NCI-H510A (cell line): ENCODE measurements around the gene NDUFS6.

ENCODE experiments used
- DNase-seq: peaks from one replicate; lab custom pipeline; 2025; lab: John Stamatoyannopoulos, UW

Gene NDUFS6

GRCh38 chr5:1801222-1801966 lies at the start of gene NDUFS6:
TSS of gene NDUFS6 (plus strand) at chr5:1801407. CDS start at chr5:1801418, 11 bp downstream.
- DNase-seq = peak; percentile 65

DNA sequence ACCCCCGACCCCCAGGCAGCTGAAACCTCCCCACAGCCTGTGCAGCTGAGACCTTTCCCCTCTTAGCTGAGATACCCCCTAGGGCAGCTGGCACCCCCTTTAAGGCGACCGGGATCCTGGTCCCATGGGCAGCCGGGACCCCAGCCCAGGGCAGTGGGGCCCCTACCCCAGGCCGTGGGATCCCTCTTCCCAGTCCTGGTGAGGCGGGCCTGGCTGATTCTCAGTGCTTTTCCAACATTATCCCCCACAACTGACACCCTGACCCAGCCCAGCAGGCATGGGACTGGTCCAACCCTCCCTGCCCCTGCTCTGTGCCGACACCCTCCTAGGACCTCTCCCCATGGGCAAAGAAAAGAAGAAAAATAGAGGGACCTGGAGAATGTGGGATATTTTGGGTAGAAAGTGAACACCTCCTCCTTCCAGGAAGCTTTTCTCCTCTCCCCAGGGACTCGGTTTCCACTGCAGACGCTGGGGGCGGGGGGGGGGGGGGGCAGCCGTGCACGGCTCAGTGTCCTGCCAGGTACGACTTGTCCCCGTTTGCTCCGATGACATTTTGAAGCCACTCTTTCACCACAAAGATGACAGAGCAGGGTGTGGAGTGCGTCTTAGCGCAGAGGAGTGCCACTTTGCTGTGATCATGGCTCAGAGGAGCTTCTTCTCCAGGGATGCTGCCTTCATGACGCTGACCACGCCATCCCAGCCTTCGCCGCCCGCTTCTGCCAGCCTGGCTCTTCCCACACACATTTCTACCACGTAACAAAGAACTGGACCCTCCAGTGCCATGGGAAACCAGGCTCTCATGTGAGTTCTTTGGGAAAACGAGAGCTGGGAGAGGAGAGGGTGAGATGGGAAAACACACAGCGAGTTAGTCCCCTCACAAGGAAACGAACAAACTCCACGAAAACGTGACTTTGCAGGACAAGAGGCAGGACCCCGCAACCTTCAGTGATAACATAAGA lies 49.1 kb upstream of the NDUFS6 start:
- no peak for DNase-seq

- DNase-seq = no peak
Measured at GRCh38 chr5:1752881-1753280, 48.3 kb upstream of the NDUFS6 start.

DNA sequence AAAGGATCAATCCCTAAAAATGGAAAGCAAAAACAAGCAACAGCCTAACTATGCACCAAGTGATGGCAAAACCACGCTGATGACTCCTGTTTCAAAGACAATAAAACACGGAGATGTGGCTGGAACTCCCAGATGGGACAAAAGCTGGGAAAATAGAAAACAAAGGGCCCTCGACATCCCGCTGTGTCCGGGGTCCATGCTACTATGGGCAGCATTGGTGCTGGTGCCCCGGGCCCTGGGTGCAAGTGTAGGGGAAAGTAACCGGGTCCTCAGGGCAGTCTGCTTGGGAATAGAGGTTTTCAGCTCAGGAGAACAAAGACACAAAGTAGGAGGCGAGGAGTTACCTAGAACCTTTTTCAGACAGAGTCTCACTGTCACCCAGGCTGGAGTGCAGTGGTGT lies 47.7 kb upstream of the NDUFS6 start:
- no peak for DNase-seq

DNA sequence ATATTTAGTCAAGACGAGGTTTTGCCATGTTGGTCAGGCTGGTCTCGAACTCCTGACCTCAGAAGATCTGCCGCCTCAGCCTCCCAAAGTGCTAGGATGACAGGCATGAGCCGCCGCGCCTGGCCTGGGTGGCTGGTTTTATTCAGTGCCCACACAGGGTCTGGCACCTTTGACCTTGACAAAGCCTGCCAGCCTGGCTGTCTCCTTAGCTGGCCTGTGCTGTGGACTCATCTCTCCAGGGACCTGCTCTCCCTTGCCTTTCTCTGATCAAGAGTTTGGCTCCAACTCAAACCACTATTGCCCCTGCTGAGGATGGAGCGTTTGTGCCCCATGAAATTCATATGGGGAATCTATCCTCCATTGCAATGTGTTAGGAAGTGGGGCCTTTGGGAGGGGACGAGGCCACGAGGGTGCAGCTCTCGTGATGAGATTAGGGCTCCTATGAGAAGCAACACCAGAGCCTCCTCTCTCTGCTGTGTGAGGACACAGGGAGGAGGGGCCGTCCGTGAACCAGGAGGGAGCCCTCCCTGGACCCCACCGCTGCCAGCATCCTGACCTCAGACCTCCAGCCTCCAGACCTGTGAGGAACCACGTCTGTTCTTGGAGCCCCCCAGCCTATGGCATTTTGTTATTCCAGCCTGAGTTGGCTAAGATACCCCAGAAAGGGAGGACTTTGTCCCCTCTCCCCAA lies 46.5 kb upstream of the NDUFS6 start:
- no peak for DNase-seq

- no peak for DNase-seq
Measured at GRCh38 chr5:1755321-1755949, 45.8 kb upstream of the NDUFS6 start.

DNA sequence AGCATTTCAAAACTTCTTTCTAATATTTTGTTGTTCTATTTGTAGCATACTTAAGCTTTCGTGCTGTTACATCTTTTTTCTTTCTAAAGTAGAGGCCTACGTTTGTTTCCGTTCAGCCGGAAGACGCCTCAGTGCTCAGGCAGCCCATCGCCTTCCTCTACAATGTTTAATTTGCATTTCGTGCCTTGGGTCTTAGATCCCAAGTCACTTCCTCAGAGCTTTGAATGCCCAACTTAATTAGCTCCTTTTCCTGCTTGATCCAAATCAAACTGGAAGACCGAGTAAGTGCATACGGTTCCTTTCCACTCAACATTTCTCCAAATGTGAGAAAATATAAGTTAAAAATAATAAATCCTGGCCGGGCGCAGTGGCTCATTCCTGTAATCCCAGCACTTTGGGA lies 44.7 kb upstream of the NDUFS6 start:
- no peak for DNase-seq

DNA sequence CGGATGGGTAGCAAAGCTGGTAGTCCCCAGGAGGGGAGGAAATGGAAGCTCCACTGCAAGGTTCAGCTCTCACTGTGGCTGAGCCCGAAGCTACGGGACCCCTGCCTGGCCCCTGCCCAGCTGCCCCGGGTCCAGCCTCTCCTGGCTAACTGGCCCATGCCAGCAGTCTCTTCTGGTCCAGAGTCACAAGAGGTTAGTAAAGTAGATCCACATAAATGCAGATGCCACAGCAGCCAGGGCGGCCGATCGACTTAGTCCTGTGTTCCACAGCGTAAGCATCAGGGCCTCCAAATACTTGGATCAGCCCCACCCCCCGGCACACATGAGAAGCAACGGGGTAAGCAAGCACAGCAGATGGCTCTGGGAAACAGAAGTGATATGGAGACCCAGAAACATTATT lies 43.7 kb upstream of the NDUFS6 start:
- DNase-seq = no peak

GRCh38 chr5:1758574-1758973 lies 42.6 kb upstream of the NDUFS6 start:
- no peak for DNase-seq

DNA sequence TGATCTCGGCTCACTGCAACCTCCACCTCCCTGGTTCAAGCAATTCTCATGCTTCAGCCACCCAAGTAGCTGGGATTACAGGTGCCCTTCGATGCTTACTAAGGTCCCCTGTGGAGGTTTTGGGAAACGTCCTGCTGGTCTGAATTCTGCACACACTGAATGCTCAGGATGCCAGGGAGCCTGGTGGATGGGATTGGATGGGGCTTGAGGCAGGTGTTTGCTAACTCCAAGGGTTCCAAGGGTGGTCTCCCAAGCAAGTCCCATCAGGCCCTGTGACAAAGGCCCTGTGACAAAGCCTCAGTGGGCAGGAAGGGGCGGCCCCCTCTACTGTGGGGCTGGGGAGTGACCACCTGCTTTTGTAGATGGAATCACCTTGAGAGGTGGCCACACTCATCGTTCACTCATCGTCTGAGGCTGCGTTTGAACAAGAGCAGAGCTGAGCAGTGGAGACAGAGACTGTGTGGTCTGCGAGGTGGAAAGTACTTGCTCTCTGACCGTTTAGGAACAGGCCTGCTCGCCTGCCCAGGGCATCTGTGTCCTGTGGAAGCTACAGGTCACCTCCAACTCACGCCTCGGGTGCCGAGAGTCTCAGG lies 41.7 kb upstream of the NDUFS6 start:
- no peak for DNase-seq

DNA sequence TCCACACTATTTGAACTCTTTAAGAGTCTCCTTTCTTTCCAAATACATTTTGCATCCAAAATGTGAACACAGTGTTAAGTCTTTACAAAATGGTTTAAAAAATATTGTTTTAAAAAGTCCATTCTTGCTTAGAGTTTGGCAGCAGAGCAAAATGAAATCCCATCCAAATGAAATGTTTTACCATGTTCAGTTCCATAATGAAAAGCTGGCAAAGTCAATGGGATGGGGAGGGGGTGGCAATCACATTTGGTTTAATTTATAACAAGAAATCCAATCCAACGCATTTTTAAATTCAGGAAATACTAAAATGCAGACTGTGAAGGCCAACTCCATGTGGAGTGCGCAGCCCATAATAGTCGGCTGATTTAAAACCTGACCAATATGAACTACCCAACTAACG lies 41.0 kb upstream of the NDUFS6 start:
- DNase-seq = no peak

DNA sequence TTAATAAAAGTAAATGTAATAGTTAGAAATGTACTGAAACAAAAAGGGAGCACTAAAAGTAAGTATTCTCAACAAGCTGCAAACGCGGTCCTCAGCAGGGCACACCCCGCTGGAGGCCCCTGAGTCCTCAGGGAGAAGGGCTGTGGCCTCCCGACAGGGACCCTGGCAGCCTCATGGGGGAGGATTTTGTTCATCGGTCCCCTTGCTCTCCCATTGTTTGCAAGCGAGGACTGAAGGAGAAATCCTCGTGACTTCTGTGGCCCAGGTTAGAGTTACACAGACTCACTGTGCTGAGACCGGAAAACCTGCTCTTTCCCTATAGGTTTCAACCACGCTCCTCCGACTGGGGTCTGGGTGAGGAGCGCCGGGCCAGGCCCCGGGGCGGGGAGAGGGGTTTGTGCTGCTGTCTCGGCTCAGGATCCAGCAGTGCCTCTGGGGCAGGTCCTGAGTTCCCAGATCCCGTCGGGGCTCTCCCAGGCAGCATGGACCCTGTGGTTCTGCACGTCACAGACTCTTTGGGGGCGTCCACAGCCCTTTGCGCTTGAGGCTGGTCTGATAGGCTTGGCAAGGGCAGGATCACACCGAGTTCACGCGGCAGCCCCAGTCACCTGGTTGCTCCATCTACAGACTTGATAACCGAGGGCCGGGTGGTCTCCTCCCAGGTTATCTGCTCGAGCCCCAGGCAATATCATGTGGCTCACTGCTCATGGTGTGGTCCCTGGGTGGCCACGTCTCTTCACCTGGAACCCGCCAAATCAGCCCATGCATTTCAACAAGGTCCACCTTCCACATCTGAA lies 40.4 kb upstream of the NDUFS6 start:
- DNase-seq = no peak

DNA sequence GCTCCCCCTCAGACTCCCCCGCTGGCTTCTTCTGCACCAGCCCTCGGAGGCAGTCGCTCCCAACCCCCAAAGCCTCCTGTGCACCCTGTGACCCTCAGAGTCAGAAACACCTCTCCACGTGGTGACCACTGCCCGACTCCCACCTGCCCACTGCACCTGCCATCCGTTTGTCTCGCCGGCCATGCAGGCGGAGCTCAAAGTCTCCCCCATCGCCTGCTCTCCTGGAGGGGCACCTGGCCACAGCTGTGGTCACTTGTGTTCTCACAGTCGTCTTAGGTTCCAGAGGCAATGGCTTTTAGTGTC lies 39.8 kb upstream of the NDUFS6 start:
- DNase-seq = no peak

DNA sequence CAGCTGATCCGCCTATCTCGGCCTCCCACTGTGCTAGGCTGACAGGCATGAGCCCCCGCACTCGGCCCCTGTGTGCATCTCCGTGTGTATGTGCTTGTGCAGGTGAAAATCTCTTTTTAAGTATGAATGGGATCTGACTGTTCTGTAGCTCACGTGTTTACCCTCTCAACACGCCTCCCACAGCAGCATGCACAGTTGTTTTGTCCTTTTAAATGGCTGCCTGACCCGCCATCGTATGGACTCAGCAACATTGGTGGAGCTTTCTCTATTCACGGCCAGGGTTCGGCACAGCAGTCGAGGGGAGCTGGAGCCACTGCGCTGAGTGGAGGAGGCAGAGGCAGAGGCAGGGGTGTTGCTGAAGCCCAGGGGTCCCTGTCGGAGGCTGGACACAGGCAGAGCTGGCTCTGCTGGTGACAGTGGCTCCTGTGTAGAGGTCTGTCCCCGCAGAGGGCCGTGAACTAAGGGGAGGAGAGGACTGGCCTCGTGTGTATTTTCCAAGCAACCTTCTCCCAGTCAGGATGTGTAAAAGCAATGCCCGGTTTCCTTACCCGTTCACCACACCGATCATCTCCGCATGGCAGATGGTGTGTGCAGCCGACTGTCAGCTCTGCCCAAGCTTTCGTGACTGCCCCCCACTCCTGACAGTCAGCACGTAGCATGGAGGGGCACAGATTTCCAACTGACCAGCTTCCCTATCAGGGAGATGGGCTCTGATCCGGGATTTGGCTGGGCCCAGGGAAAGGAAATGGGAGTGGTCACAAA lies 38.9 kb upstream of the NDUFS6 start:
- no peak for DNase-seq

- no peak for DNase-seq
Measured at GRCh38 chr5:1762883-1763547, 38.2 kb upstream of the NDUFS6 start.

DNA sequence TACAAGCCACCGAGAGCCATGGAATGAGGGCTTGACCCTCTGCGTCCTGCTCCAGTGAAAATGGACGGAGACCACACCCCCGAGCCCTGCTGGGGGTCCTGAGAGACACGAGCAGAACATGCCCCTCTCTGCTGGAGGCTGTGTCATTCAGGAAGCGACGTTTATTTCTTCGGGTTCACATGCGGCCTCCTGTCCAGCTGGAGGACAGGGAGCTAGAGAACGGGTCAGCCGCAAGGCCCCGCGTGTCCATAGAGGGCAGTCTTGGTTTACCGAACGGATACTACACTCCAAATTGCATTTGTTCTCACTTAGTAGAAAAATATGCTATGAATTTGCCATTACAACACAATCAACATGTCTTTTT lies 37.7 kb upstream of the NDUFS6 start:
- DNase-seq = no peak

DNA sequence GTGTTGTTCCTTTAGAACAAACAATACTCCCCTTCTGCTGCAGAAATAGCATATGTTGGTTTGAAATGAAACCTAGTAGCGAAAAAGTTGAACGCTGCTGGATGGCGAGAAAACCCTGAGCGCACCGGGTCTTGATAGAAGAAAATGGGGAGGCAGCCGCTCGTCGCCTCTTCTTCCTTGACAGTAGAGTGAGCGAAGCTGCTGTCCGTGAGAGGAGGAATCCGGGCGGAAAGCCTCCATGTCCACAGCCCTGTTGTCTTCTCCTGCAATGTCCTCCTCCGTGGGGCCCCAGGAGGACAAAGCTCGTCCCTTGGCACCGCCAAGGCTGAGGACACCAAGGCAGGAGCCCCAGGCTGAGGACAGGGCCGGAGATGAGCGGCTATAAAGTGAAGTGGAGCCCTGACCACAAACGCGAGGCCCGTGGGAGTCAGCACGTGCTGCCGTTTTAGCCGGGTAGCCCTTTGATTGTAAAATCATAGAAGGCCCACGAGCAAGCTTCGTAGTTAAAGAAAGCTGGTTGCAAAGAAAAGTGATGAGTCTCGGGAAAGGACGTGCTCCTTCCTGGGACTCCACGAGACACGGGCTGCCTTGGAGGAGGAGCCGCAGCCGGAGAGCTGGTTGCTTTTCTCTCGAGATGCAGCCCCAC lies 37.1 kb upstream of the NDUFS6 start:
- DNase-seq = no peak

- no peak for DNase-seq
Measured at GRCh38 chr5:1764606-1764960, 36.6 kb upstream of the NDUFS6 start.

- no peak for DNase-seq
Measured at GRCh38 chr5:1765141-1765879, 35.9 kb upstream of the NDUFS6 start.
